GM23338 (cell line): ENCODE measurements around the gene ICOS. TPM values are rescaled to one million over a fixed set of nuclear protein-coding genes. Genes with fewer than 3 reads are reported as not detected.

Source experiments
- ATAC-seq: fragments of 200-7000 bp; cut with Tn5 transposase; 3 replicates; pipeline ENCODE4 v1.9.1; 2020
- DNase-seq: peaks from one replicate; pipeline ENCODE4 v3.0.0-alpha.2; 2015; ENCODE audit warnings: low spot score
- H2AFZ ChIP-seq: fragments of 200-600 bp; sonication (generic); 2 replicates; pipeline ENCODE4 v1.8.0; 2016; ENCODE audit warnings: antibody characterized with exemption, mild to moderate bottlenecking, moderate library complexity
- H3F3A ChIP-seq: fragments of 200-600 bp; sonication (generic); replicated peaks from 2 replicates; pipeline ENCODE4 v1.8.0; 2017; ENCODE audit warnings: antibody characterized with exemption, mixed run types, low read depth
- H3K27ac ChIP-seq: fragments of 200-600 bp; sonication (generic); 2 replicates; pipeline ENCODE4 v1.6.1; 2016; ENCODE audit warnings: low read depth
- H3K27me3 ChIP-seq: fragments of 200-600 bp; sonication (generic); 2 replicates; pipeline ENCODE4 v1.8.0; 2016; ENCODE audit warnings: mild to moderate bottlenecking, mixed run types, moderate library complexity; ENCODE audit not compliant: insufficient read depth
- H3K36me3 ChIP-seq: fragments of 200-600 bp; sonication (generic); 2 replicates; pipeline ENCODE4 v1.8.0; 2016; ENCODE audit warnings: mild to moderate bottlenecking; ENCODE audit not compliant: insufficient read depth
- H3K4me1 ChIP-seq: fragments of 200-600 bp; sonication (generic); 2 replicates; pipeline ENCODE4 v1.8.0; 2016; ENCODE audit warnings: mild to moderate bottlenecking, moderate library complexity; ENCODE audit not compliant: insufficient read depth
- H3K4me2 ChIP-seq: fragments of 200-600 bp; sonication (generic); 2 replicates; pipeline ENCODE4 v1.7.1; 2017; ENCODE audit warnings: mixed run types
- H3K4me3 ChIP-seq: fragments of 200-600 bp; sonication (generic); 2 replicates; pipeline ENCODE4 v1.6.1; 2016; ENCODE audit warnings: mixed run types
- H3K79me2 ChIP-seq: fragments of 200-600 bp; sonication (generic); replicated peaks from 2 replicates; pipeline ENCODE4 v1.8.0; 2017; ENCODE audit warnings: mild to moderate bottlenecking; ENCODE audit not compliant: insufficient read depth
- H3K9me2 ChIP-seq: fragments of 200-600 bp; sonication (generic); 2 replicates; pipeline ENCODE4 v1.8.0; 2017; ENCODE audit not compliant: insufficient read depth
- H4K20me1 ChIP-seq: fragments of 200-600 bp; sonication (generic); replicated peaks from 2 replicates; pipeline ENCODE4 v1.8.0; 2017; ENCODE audit warnings: mild to moderate bottlenecking; ENCODE audit not compliant: insufficient read depth
- H3K27ac Mint-ChIP-seq: 2 replicates; pipeline ENCODE4 v1.8.0; 2020; ENCODE audit warnings: inconsistent platforms, mild to moderate bottlenecking, moderate library complexity, mixed read lengths
- H3K27me3 Mint-ChIP-seq: 3 replicates; pipeline ENCODE4 v1.8.0; 2022; ENCODE audit warnings: low read depth, mild to moderate bottlenecking, moderate library complexity, mixed read lengths, inconsistent platforms; ENCODE audit not compliant: insufficient read depth, poor library complexity
- H3K36me3 Mint-ChIP-seq: 3 replicates; pipeline ENCODE4 v1.8.0; 2021; ENCODE audit warnings: low read depth, mild to moderate bottlenecking, inconsistent platforms, moderate library complexity, mixed read lengths
- H3K4me1 Mint-ChIP-seq: 3 replicates; pipeline ENCODE4 v1.8.0; 2020; ENCODE audit warnings: mild to moderate bottlenecking, inconsistent platforms, mixed read lengths
- H3K4me3 Mint-ChIP-seq: 3 replicates; pipeline ENCODE4 v1.8.0; 2021; ENCODE audit warnings: moderate library complexity, mild to moderate bottlenecking, inconsistent platforms, mixed read lengths
- H3K9me3 Mint-ChIP-seq: 3 replicates; pipeline ENCODE4 v1.8.0; 2020; ENCODE audit warnings: moderate library complexity, mild to moderate bottlenecking, inconsistent platforms, mixed read lengths
- CREB1 ChIP-seq: fragments of 250-450 bp; sonication (Bioruptor Pico); IDR thresholded peaks from 2 replicates; pipeline ENCODE4 v1.5.0; 2020; ENCODE audit warnings: low read depth, mild to moderate bottlenecking, moderate library complexity
- CTCF ChIP-seq, 2 experiments: fragments of 200-600 bp in 1 of 2; sonication (generic) in 1 of 2; conservative IDR thresholded peaks; 2 replicates each; pipeline versions ENCODE4 v1.5.1 to v1.6.1; 2016 to 2017; ENCODE audit warnings: antibody characterized with exemption in 2 of 2, low read depth in 2 of 2, mild to moderate bottlenecking in 2 of 2, moderate library complexity in 1 of 2
- ETS1 ChIP-seq: IDR thresholded peaks from 2 replicates; pipeline ENCODE4 v1.6.1; 2016; ENCODE audit warnings: antibody characterized with exemption
- EZH2 ChIP-seq: fragments of 200-600 bp; sonication (generic); IDR thresholded peaks from one replicate; pipeline ENCODE4 v1.8.0; 2017; ENCODE audit warnings: antibody characterized with exemption, mild to moderate bottlenecking, low read depth; ENCODE audit not compliant: unreplicated experiment
- EZH2phosphoT487 ChIP-seq: fragments of 200-600 bp; sonication (generic); IDR thresholded peaks from one replicate; pipeline ENCODE4 v1.8.1; 2018; ENCODE audit warnings: antibody characterized with exemption; ENCODE audit not compliant: unreplicated experiment
- JUNB ChIP-seq: IDR thresholded peaks from one replicate; pipeline ENCODE4 v1.6.1; 2016; ENCODE audit warnings: antibody characterized with exemption; ENCODE audit not compliant: unreplicated experiment
- NANOG ChIP-seq: IDR thresholded peaks from 2 replicates; pipeline ENCODE4 v1.6.1; 2016; ENCODE audit warnings: antibody characterized with exemption, borderline replicate concordance
- REST ChIP-seq: IDR thresholded peaks from one replicate; pipeline ENCODE4 v1.6.1; 2018; ENCODE audit warnings: antibody characterized with exemption; ENCODE audit not compliant: unreplicated experiment
- STAT1 ChIP-seq: IDR thresholded peaks from one replicate; pipeline ENCODE4 v1.6.1; 2016; ENCODE audit warnings: antibody characterized with exemption; ENCODE audit not compliant: unreplicated experiment
- ZNF114 ChIP-seq: fragments of 250-450 bp; sonication (Bioruptor Pico); IDR thresholded peaks from 2 replicates; pipeline ENCODE4 v1.5.0; 2020; ENCODE audit warnings: mild to moderate bottlenecking, moderate library complexity
- ZNF331 ChIP-seq: fragments of 250-450 bp; sonication (Bioruptor Pico); IDR thresholded peaks from 2 replicates; pipeline ENCODE4 v1.5.0; 2020; ENCODE audit warnings: low read depth, mild to moderate bottlenecking, moderate library complexity
- ZNF462 ChIP-seq: fragments of 250-450 bp; sonication (Bioruptor Pico); IDR thresholded peaks from 2 replicates; pipeline ENCODE4 v1.5.0; 2020; ENCODE audit warnings: mild to moderate bottlenecking, moderate library complexity
- polyA plus RNA-seq: library from polyadenylated mRNA; unstranded; fragments of >200 nt; fragmentation: Nextera tagmentation; extraction: Ambion mirVana; gene quantifications from 2 replicates; pipeline ENCODE4 v1.2.1, GENCODE V29; 2016
- total RNA-seq: library from RNA; depleted of rRNA; stranded (reverse); fragments of >200 nt; shearing (Covaris generic); gene quantifications from 2 replicates; pipeline ENCODE4 v1.2.3, GENCODE V29; 2014

Gene ICOS
- total and polyA plus RNA-seq, 2 experiments from 2014 or later: not detected

GRCh38 chr2:203993011-203993410, 56.4 kb downstream of the ICOS start (continued):
- TF ChIP-seq ETS1 (no peak), JUNB (no peak), NANOG (no peak), CREB1 (CRISPR knock-in tag) (no peak), ZNF114 (no peak), REST (no peak), ZNF331 (CRISPR knock-in tag) (no peak), STAT1 (no peak)

GRCh38 chr2:203993560-203993959, 57.0 kb downstream of the ICOS start:
- Histone ChIP-seq H3K36me3 (no peaks in the 10 kb centered on the region), H3K4me1 (no peaks in the 10 kb centered on the region), H3K4me3 (no peak overlapping the region), H3K27ac (no peak overlapping the region), H3K4me2 (no peak overlapping the region), H3K27me3 (no peaks in the 10 kb centered on the region), H4K20me1 (no peaks in the 10 kb centered on the region), H3F3A (no peaks in the 10 kb centered on the region), H3K79me2 (no peaks in the 10 kb centered on the region), H3K9me2 (0 out of 2 replicates have a peak, but pooled peaks cover 3% of the 10 kb centered on the region), H2AFZ (no peak overlapping the region)
- Mint-ChIP-seq H3K9me3 (no peaks in the 10 kb centered on the region), H3K27me3 (peaks cover 3% of the 10 kb centered on the region), H3K4me3 (no peak overlapping the region), H3K36me3 (no peaks in the 10 kb centered on the region), H3K27ac (no peak overlapping the region), H3K4me1 (no peaks in the 10 kb centered on the region)
- ATAC-seq: no peak
- no peak for DNase-seq
- TF ChIP-seq CTCF (conservative IDR thresholded peaks at IDR 0.05; ENCODE audit: low read depth in 2 of 2) (no peak), EZH2 (no peak), NANOG (no peak), ZNF331 (CRISPR knock-in tag) (no peak), STAT1 (no peak), ZNF114 (no peak), CREB1 (CRISPR knock-in tag) (no peak), EZH2phosphoT487 (no peak), ZNF462 (no peak)
